GM21515 (cell line): ENCODE results near the gene KCNAB1.
"Not testable (repeated sequence)": the region's sequence is repeated elsewhere in the genome, so short reads cannot be mapped to it uniquely, and the experiment has no call there.

Experiments used
- ATAC-seq: cut with Tn5 transposase; IDR thresholded peaks from one replicate; pipeline ENCODE4 v1.9.1; 2021; ENCODE audit not compliant: unreplicated experiment

Gene KCNAB1

GRCh38 chr3:156135921-156136638 lies 15.7 kb downstream of the KCNAB1 start:
- no peak for ATAC-seq

GRCh38 chr3:156137397-156137796 lies 17.0 kb downstream of the KCNAB1 start:
- not testable (repeated sequence) for ATAC-seq

- no peak for ATAC-seq
Measured at GRCh38 chr3:156140001-156140595, 19.7 kb downstream of the KCNAB1 start.

GRCh38 chr3:156142702-156143101 lies 22.3 kb downstream of the KCNAB1 start:
- no peak for ATAC-seq

GRCh38 chr3:156143136-156143535 lies 22.8 kb downstream of the KCNAB1 start:
- ATAC-seq, result no peak

- no peak for ATAC-seq
Measured at GRCh38 chr3:156144060-156144459, 23.7 kb downstream of the KCNAB1 start.

- ATAC-seq, result no peak
Measured at GRCh38 chr3:156145866-156146265, 25.5 kb downstream of the KCNAB1 start.

- ATAC-seq, result no peak
Measured at GRCh38 chr3:156148345-156148945, 28.1 kb downstream of the KCNAB1 start.

- ATAC-seq, result no peak
Measured at GRCh38 chr3:156148946-156149381, 28.6 kb downstream of the KCNAB1 start.

GRCh38 chr3:156149876-156150275 lies 29.5 kb downstream of the KCNAB1 start:
- ATAC-seq, result no peak

GRCh38 chr3:156150434-156151066 lies 30.2 kb downstream of the KCNAB1 start:
- ATAC-seq, result peak; percentile 45

- ATAC-seq, result no peak
Measured at GRCh38 chr3:156151824-156152428, 31.5 kb downstream of the KCNAB1 start.

GRCh38 chr3:156158656-156159295 lies 38.4 kb downstream of the KCNAB1 start:
- no peak for ATAC-seq

- ATAC-seq, result peak; percentile 66
Measured at GRCh38 chr3:156160647-156161046, 40.3 kb downstream of the KCNAB1 start.

- ATAC-seq, result peak; percentile 26
Measured at GRCh38 chr3:156161172-156161571, 40.8 kb downstream of the KCNAB1 start.

- no peak for ATAC-seq
Measured at GRCh38 chr3:156163848-156164247, 43.5 kb downstream of the KCNAB1 start.

GRCh38 chr3:156166808-156167207 lies 46.4 kb downstream of the KCNAB1 start:
- no peak for ATAC-seq

- ATAC-seq, result no peak
Measured at GRCh38 chr3:156170571-156170970, 50.2 kb downstream of the KCNAB1 start.

GRCh38 chr3:156171281-156172267 lies 51.2 kb downstream of the KCNAB1 start:
- ATAC-seq, result no peak

GRCh38 chr3:156172536-156172935 lies 52.2 kb downstream of the KCNAB1 start:
- no peak for ATAC-seq
